PC-9 (cell line): ENCODE data around the gene ITPRIPL2. TPM values are rescaled to one million over a fixed set of nuclear protein-coding genes. Genes with fewer than 3 reads are reported as not detected.

Experiments used
- BruUV-seq: library from RNA; stranded (reverse); fragments of 400-500 nt; replicated peaks from 2 replicates; lab custom pipeline; 2021; lab: Mats Ljungman, UMichigan
- CTCF ChIA-PET: fragments of 300-600 bp; sonication (Branson Sonifier 250); formaldehyde crosslinking; loops from one replicate; lab custom pipeline; 2022; ENCODE audit warnings: antibody characterized with exemption; lab: Charles Lee
- POLR2A ChIA-PET: fragments of 300-600 bp; sonication (Branson Sonifier 250); formaldehyde crosslinking; loops from one replicate; lab custom pipeline; 2022; ENCODE audit warnings: antibody characterized with exemption; ENCODE audit not compliant: unreplicated experiment; lab: Charles Lee
- DNase-seq, 2 experiments: peaks; one replicate each; pipeline versions ENCODE4 v3.0.0 to v3.0.0-alpha.2; 2015 to 2022; ENCODE audit warnings: mixed read lengths in 1 of 2
- H2AFZ ChIP-seq: fragments of 200-600 bp; sonication (generic); 2 replicates; pipeline ENCODE4 v1.8.1; 2017; ENCODE audit warnings: antibody characterized with exemption
- H3F3A ChIP-seq: fragments of 200-600 bp; sonication (generic); 2 replicates; pipeline ENCODE4 v1.8.1; 2017; ENCODE audit warnings: antibody characterized with exemption, mild to moderate bottlenecking, low read depth; ENCODE audit not compliant: insufficient read depth
- H3K27ac ChIP-seq: fragments of 200-600 bp; sonication (generic); 2 replicates; pipeline ENCODE4 v1.6.1; 2016; ENCODE audit warnings: mixed run types
- H3K27me3 ChIP-seq: fragments of 200-600 bp; sonication (generic); 2 replicates; pipeline ENCODE4 v1.6.1; 2016; ENCODE audit warnings: low read depth, mixed run types; ENCODE audit not compliant: insufficient read depth
- H3K36me3 ChIP-seq: fragments of 200-600 bp; sonication (generic); 2 replicates; pipeline ENCODE4 v1.6.1; 2016; ENCODE audit warnings: low read depth, mixed run types
- H3K4me1 ChIP-seq: fragments of 200-600 bp; sonication (generic); replicated peaks from 2 replicates; pipeline ENCODE4 v1.6.1; 2016; ENCODE audit warnings: mixed run types; ENCODE audit not compliant: insufficient read depth
- H3K4me2 ChIP-seq: fragments of 200-600 bp; sonication (generic); 2 replicates; pipeline ENCODE4 v1.6.1; 2017; ENCODE audit warnings: mixed run types
- H3K4me3 ChIP-seq: fragments of 200-600 bp; sonication (generic); 2 replicates; pipeline ENCODE4 v1.6.1; 2016; ENCODE audit warnings: mixed run types
- H3K79me2 ChIP-seq: fragments of 200-600 bp; sonication (generic); 2 replicates; pipeline ENCODE4 v1.6.1; 2017; ENCODE audit warnings: low read depth, mixed run types
- H3K9me2 ChIP-seq: fragments of 200-600 bp; sonication (generic); 2 replicates; pipeline ENCODE4 v1.8.1; 2017; ENCODE audit warnings: mild to moderate bottlenecking; ENCODE audit not compliant: insufficient read depth
- H3K9me3 ChIP-seq: fragments of 200-600 bp; sonication (generic); 2 replicates; pipeline ENCODE4 v1.8.1; 2016; ENCODE audit warnings: low read depth; ENCODE audit not compliant: insufficient read depth
- H4K20me1 ChIP-seq: fragments of 200-600 bp; sonication (generic); 2 replicates; pipeline ENCODE4 v1.8.1; 2017; ENCODE audit not compliant: insufficient read depth
- EZH2 ChIP-seq: fragments of 200-600 bp; sonication (generic); IDR thresholded peaks from 2 replicates; pipeline ENCODE4 v1.8.0; 2017; ENCODE audit warnings: antibody characterized with exemption, low read depth
- intact Hi-C: fragments of 100-400 bp; cut with micrococcal nuclease; formaldehyde crosslinking; loops from one replicate; pipeline ENCODE4 v1.10.0; 2022; ENCODE audit not compliant: unreplicated experiment
- total RNA-seq: library from RNA; stranded (reverse); gene quantifications from 2 replicates; pipeline ENCODE4 v1.2.3, GENCODE V29; 2021
- TF ChIP-seq, protein P1 (sequence below): fragments of 200-600 bp; sonication (generic); conservative IDR thresholded peaks from 2 replicates; pipeline ENCODE4 v1.6.1; 2017; ENCODE audit warnings: mixed run types, antibody characterized with exemption, mild to moderate bottlenecking, moderate library complexity

Gene ITPRIPL2
- total RNA-seq, 1 experiment from 2014 or later: 117 TPM

DNA sequence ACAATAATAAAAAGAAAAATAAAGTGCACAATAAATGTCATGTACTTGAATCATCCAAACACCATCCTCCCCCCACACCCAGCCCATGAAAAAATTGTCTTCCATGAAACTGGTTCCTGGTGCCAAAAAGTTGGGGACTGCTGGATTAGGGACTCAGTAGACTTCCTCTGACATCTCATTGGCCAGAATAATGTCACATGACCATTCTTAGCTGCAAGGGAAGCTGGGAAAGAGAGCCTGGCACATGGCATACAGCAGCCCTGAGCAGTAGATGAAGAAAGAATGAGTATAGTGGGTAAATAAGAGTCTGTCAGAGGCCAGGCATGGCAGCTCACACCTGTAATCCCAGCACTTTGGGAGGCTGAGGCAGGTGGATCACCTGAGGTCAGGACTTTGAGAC is 12.5 kb downstream of the ITPRIPL2 start:
- Histone ChIP-seq H3K27me3 (no peaks in the 10 kb centered on the region), H3K4me3 (no peak overlapping the region), H2AFZ (no peak overlapping the region), H3K79me2 (peaks cover 15% of the 10 kb centered on the region), H4K20me1 (no peaks in the 10 kb centered on the region), H3F3A (peaks cover 43% of the 10 kb centered on the region), H3K4me2 (no peak overlapping the region), H3K4me1 (peaks cover 23% of the 10 kb centered on the region), H3K9me2 (no peaks in the 10 kb centered on the region), H3K9me3 (peaks cover 7% of the 10 kb centered on the region), H3K36me3 (peaks cover 8% of the 10 kb centered on the region), H3K27ac (no peak overlapping the region)
- intact Hi-C loops: no loop called here
- DNase-seq: no peak
- CTCF ChIA-PET: no interaction called here
- no TSS peak for BruUV-seq
- POLR2A ChIA-PET: no interaction called here
- no peak for TF ChIP-seq EZH2
- TF ChIP-seq, protein P1, sequence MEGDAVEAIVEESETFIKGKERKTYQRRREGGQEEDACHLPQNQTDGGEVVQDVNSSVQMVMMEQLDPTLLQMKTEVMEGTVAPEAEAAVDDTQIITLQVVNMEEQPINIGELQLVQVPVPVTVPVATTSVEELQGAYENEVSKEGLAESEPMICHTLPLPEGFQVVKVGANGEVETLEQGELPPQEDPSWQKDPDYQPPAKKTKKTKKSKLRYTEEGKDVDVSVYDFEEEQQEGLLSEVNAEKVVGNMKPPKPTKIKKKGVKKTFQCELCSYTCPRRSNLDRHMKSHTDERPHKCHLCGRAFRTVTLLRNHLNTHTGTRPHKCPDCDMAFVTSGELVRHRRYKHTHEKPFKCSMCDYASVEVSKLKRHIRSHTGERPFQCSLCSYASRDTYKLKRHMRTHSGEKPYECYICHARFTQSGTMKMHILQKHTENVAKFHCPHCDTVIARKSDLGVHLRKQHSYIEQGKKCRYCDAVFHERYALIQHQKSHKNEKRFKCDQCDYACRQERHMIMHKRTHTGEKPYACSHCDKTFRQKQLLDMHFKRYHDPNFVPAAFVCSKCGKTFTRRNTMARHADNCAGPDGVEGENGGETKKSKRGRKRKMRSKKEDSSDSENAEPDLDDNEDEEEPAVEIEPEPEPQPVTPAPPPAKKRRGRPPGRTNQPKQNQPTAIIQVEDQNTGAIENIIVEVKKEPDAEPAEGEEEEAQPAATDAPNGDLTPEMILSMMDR: no peak

- TF ChIP-seq EZH2: no peak
- TF ChIP-seq, protein P1: no peak
- peaks cover 7% of the 10 kb centered on the region for H3K9me3 ChIP-seq
- DNase-seq: no peak
- H3K4me2 ChIP-seq: no peak overlapping the region
- ChIA-PET CTCF (no interaction called here), POLR2A (interaction anchor here (1.5 kb wide), 1 partner anchor 9 kb away, joined by 6 read pairs; no protein-coding TSS in a partner anchor)
- no peaks in the 10 kb centered on the region for H4K20me1 ChIP-seq
- H3K4me1 ChIP-seq: peaks cover 23% of the 10 kb centered on the region
- H3K27me3 ChIP-seq: no peaks in the 10 kb centered on the region
- peaks cover 44% of the 10 kb centered on the region for H3F3A ChIP-seq
- H3K27ac ChIP-seq: no peak overlapping the region
- intact Hi-C loops: no loop called here
- no peaks in the 10 kb centered on the region; the same call in 1 of the 2 replicates for H3K36me3 ChIP-seq
- no peak overlapping the region for H2AFZ ChIP-seq
- BruUV-seq: no TSS peak
- peaks cover 6% of the 10 kb centered on the region; the same call in 1 of the 2 replicates for H3K79me2 ChIP-seq
- H3K4me3 ChIP-seq: no peak overlapping the region
- no peaks in the 10 kb centered on the region for H3K9me2 ChIP-seq
Measured at GRCh38 chr16:19127205-19127604, 13.4 kb downstream of the ITPRIPL2 start.

DNA sequence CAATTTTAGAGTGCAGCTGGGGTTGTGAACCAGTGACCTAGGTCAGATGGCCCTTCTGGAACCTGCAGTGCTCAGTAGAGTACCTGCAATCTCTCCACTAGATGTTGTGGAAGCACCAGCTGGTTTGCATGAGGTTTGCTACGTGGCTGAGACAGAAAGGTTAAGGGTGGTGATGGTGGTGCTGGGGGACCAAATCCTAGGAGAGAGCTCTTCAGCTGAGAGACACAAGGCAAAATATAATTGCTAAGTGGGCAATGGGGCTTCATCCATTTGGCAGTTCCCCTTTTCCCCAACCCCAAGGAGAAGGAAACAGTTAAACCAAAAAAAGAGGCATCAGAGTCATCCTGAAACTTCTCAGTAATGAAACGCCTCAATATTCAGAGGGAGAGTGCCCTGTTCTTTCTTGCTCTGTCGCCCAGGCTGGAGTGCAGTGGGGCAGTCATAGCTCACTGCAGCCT is 13.9 kb downstream of the ITPRIPL2 start:
- Histone ChIP-seq H3K9me2 (no peaks in the 10 kb centered on the region), H3K79me2 (0 out of 2 replicates have a peak, but pooled peaks cover 3% of the 10 kb centered on the region), H3K4me1 (peaks cover 27% of the 10 kb centered on the region), H3K4me2 (no peak overlapping the region), H3K27ac (no peak overlapping the region), H3K27me3 (no peaks in the 10 kb centered on the region), H3K9me3 (peaks cover 7% of the 10 kb centered on the region), H3K36me3 (no peaks in the 10 kb centered on the region), H4K20me1 (no peaks in the 10 kb centered on the region), H3F3A (peaks cover 42% of the 10 kb centered on the region), H2AFZ (no peak overlapping the region), H3K4me3 (no peak overlapping the region)
- no peak for TF ChIP-seq EZH2
- TF ChIP-seq, protein P1: no peak
- intact Hi-C loops: no loop called here
- no TSS peak for BruUV-seq
- ChIA-PET CTCF (no interaction called here), POLR2A (interaction anchor here (1.5 kb wide), 1 partner anchor 9 kb away, joined by 6 read pairs; no protein-coding TSS in a partner anchor)
- no peak for DNase-seq
